ENCODE data around the gene CLEC1A. TPM values are rescaled to one million over a fixed set of nuclear protein-coding genes. Genes with fewer than 3 reads are reported as not detected.

Gene CLEC1A
- total and polyA plus RNA-seq, 10 donors: 1.5 to 12.4 (median 7.4) TPM

GRCh38 chr12:10115890-10116289 lies 17.1 kb upstream of the CLEC1A start:
- no peak for DNase-seq
- Histone ChIP-seq H3K36me3 (peaks cover 0 to 30% (median 0%) of the 10 kb centered on the region in 6 donors), H3K4me3 (no peak overlapping the region), H3K9me3 (peaks cover 0 to 8% (median 0%) of the 10 kb centered on the region in 8 donors), H3K4me1 (peaks cover 0 to 5% (median 0%) of the 10 kb centered on the region in 6 donors), H3K27me3 (replicated peaks in 1 of 7) (no peaks in the 10 kb centered on the region), H3K27ac (no peak overlapping the region)
- TF ChIP-seq POLR2AphosphoS5 (IDR thresholded peaks at IDR 0.05) (no peak), CTCF (IDR thresholded peaks at IDR 0.05 in 8 of 11, conservative IDR thresholded peaks at IDR 0.05 in 3 of 11) (no peak), POLR2A (IDR thresholded peaks at IDR 0.05) (no peak)
- WGBS, 5 donors: 87 to 95% (median 90%) methylated on average over 7 of the region's 7 CpGs
- intact Hi-C loops (cut with DNase I; ENCODE audit: low total_unique reads): no loop called here

GRCh38 chr12:10115311-10115710 lies 16.5 kb upstream of the CLEC1A start:
- peaks cover 0 to 8% (median 0%) of the 10 kb centered on the region in 8 donors for H3K9me3 ChIP-seq
- no peak overlapping the region for H3K4me3 ChIP-seq
- H3K27me3 ChIP-seq (replicated peaks in 1 of 7): no peaks in the 10 kb centered on the region
- WGBS, 5 donors: 89 to 93% (median 92%) methylated on average over 15 of the region's 15 CpGs
- no peak for DNase-seq
- H3K27ac ChIP-seq: no peak overlapping the region
- peaks cover 0 to 30% (median 0%) of the 10 kb centered on the region in 6 donors for H3K36me3 ChIP-seq
- H3K4me1 ChIP-seq: peaks cover 0 to under 1% (median 0%) of the 10 kb centered on the region in 6 donors
- TF ChIP-seq POLR2A (IDR thresholded peaks at IDR 0.05): no peak
- TF ChIP-seq CTCF (IDR thresholded peaks at IDR 0.05 in 8 of 11, conservative IDR thresholded peaks at IDR 0.05 in 3 of 11): no peak
- TF ChIP-seq POLR2AphosphoS5 (IDR thresholded peaks at IDR 0.05): no peak
- intact Hi-C loops (cut with DNase I; ENCODE audit: low total_unique reads): no loop called here

GRCh38 chr12:10113920-10114319 lies 15.1 kb upstream of the CLEC1A start:
- H3K4me3 ChIP-seq: no peak overlapping the region
- H3K36me3 ChIP-seq: peaks cover 0 to 30% (median 0%) of the 10 kb centered on the region in 6 donors
- 53 to 85% (median 73%) methylated on average over 1 of the region's 1 CpG for WGBS, 5 donors
- intact Hi-C loops (cut with DNase I; ENCODE audit: low total_unique reads): no loop called here
- no peak for DNase-seq
- H3K4me1 ChIP-seq: no peaks in the 10 kb centered on the region
- H3K27ac ChIP-seq: no peak overlapping the region
- TF ChIP-seq POLR2A (IDR thresholded peaks at IDR 0.05): no peak
- no peak for TF ChIP-seq POLR2AphosphoS5 (IDR thresholded peaks at IDR 0.05)
- no peak for TF ChIP-seq CTCF (IDR thresholded peaks at IDR 0.05 in 8 of 11, conservative IDR thresholded peaks at IDR 0.05 in 3 of 11)
- peaks cover 0 to 8% (median 0%) of the 10 kb centered on the region in 8 donors for H3K9me3 ChIP-seq
- no peaks in the 10 kb centered on the region for H3K27me3 ChIP-seq (replicated peaks in 1 of 7)

GRCh38 chr12:10113075-10113474 lies 14.3 kb upstream of the CLEC1A start:
- DNase-seq: no peak
- no peak for TF ChIP-seq POLR2AphosphoS5 (IDR thresholded peaks at IDR 0.05)
- no peak for TF ChIP-seq POLR2A (IDR thresholded peaks at IDR 0.05)
- TF ChIP-seq CTCF (IDR thresholded peaks at IDR 0.05 in 8 of 11, conservative IDR thresholded peaks at IDR 0.05 in 3 of 11): no peak
- H3K4me3 ChIP-seq: no peak overlapping the region
- peaks cover 0 to 24% (median 0%) of the 10 kb centered on the region in 6 donors for H3K36me3 ChIP-seq
- H3K27me3 ChIP-seq (replicated peaks in 1 of 7): no peaks in the 10 kb centered on the region
- H3K4me1 ChIP-seq: no peaks in the 10 kb centered on the region
- intact Hi-C loops (cut with DNase I; ENCODE audit: low total_unique reads): no loop called here
- WGBS, 5 donors: 92 to 97% (median 95%) methylated on average over 1 of the region's 1 CpG
- H3K27ac ChIP-seq: no peak overlapping the region
- peaks cover 0 to 8% (median 0%) of the 10 kb centered on the region in 8 donors for H3K9me3 ChIP-seq

All from spleen (tissue), 11 donors.